ENCODE results near the gene DRAM1.
"Not testable (repeated sequence)": the region's sequence is repeated elsewhere in the genome, so short reads cannot be mapped to it uniquely, and the experiment has no call there.

DNA sequence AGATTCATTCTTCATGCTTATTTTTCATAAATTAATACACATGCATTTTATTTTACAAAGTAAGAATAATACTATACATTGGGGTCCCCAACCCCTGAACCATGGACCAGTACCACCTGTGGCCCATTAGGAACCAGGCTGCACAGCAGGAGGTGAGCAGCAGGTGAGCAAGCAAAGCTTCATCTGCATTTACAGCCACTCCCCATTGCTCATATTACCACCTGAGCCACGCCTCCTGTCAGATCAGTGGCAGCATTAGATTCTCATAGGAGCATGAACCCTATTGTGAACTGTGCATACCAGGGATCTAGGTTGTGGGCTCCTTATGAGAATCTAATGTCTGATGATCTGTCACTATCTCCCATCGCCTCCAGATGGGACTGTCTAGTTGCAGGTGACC lies 15.7 kb upstream of the DRAM1 start:
- not testable (repeated sequence) for TF ChIP-seq POLR2A (IDR thresholded peaks at IDR 0.05; ENCODE audit: low read length); GATA1 (IDR thresholded peaks at IDR 0.05; ENCODE audit: low read depth, low read length)

Measured in erythroblast (primary cell).